Stimulated activated CD4-positive, alpha-beta T cell treated with anti-CD3 and anti-CD28 coated beads, Interleukin-4, amount 100 ng/mL, for 24 hours (primary cell): ENCODE results near the gene GDF3.

ENCODE experiments used
- DNase-seq: peaks from one replicate; pipeline ENCODE4 v3.0.0-alpha.2; 2020

GDF3 gene

GRCh38 chr12:7666595-7666994 is 29.0 kb downstream of the GDF3 start:
- no peak for DNase-seq

GRCh38 chr12:7661741-7662140 is 33.8 kb downstream of the GDF3 start:
- DNase-seq: no peak

GRCh38 chr12:7656121-7656520 is 39.5 kb downstream of the GDF3 start:
- no peak for DNase-seq

- DNase-seq: no peak
These were observed 45.5 kb downstream of the GDF3 start for GRCh38 chr12:7650091-7650490.

- no peak for DNase-seq
These were observed 48.5 kb downstream of the GDF3 start for GRCh38 chr12:7647071-7647470.

GRCh38 chr12:7646178-7646475 is 49.4 kb downstream of the GDF3 start:
- DNase-seq: no peak

- peak; percentile 36 for DNase-seq
These were observed 50.0 kb downstream of the GDF3 start for GRCh38 chr12:7645395-7646177.

- DNase-seq: peak; percentile 44
These were observed 52.7 kb downstream of the GDF3 start for GRCh38 chr12:7642876-7643309.

GRCh38 chr12:7642287-7642686 is 53.3 kb downstream of the GDF3 start:
- DNase-seq: no peak

GRCh38 chr12:7640123-7640995 is 55.2 kb downstream of the GDF3 start:
- DNase-seq: peak; percentile 64
